DOHH2 (cell line): ENCODE measurements around the gene SEPTIN11.

Experiments
- CTCF ChIP-seq: fragments of 200-600 bp; sonication (generic); IDR thresholded peaks from one replicate; pipeline ENCODE4 v1.5.1; 2014; ENCODE audit warnings: antibody characterized with exemption, mild to moderate bottlenecking, low read depth, low read length; ENCODE audit not compliant: poor library complexity, severe bottlenecking
- EZH2phosphoT487 ChIP-seq: fragments of 200-600 bp; sonication (generic); IDR thresholded peaks from 2 replicates; pipeline ENCODE4 v1.6.1; 2017; ENCODE audit warnings: borderline replicate concordance, mild to moderate bottlenecking, antibody characterized with exemption, low read length, moderate library complexity, mixed read lengths

- TF ChIP-seq CTCF (no peak), EZH2phosphoT487 (no peak)
These were observed 39.8 kb upstream of the SEPTIN11 start for GRCh38 chr4:76909711-76910110.
